GM21723 (cell line): ENCODE results near the gene NECTIN2.
"Not testable (repeated sequence)": the region's sequence is repeated elsewhere in the genome, so short reads cannot be mapped to it uniquely, and the experiment has no call there.

Source experiments
- ATAC-seq: cut with Tn5 transposase; IDR thresholded peaks from one replicate; pipeline ENCODE4 v1.9.1; 2021; ENCODE audit warnings: mild to moderate bottlenecking, moderate library complexity; ENCODE audit not compliant: unreplicated experiment

The NECTIN2 gene

GRCh38 chr19:44882063-44882462 lies 36.0 kb downstream of the NECTIN2 start:
- ATAC-seq, result no peak

GRCh38 chr19:44882619-44883397 lies 36.7 kb downstream of the NECTIN2 start:
- not testable (repeated sequence) for ATAC-seq

GRCh38 chr19:44883922-44884321 lies 37.8 kb downstream of the NECTIN2 start:
- no peak for ATAC-seq

- no peak for ATAC-seq
These were observed 38.5 kb downstream of the NECTIN2 start for GRCh38 chr19:44884566-44884965.

GRCh38 chr19:44886141-44886540 lies 40.0 kb downstream of the NECTIN2 start:
- no peak for ATAC-seq

GRCh38 chr19:44887648-44888047 lies 41.6 kb downstream of the NECTIN2 start:
- no peak for ATAC-seq

GRCh38 chr19:44888335-44888734 lies 42.2 kb downstream of the NECTIN2 start:
- ATAC-seq, result not testable (repeated sequence)

GRCh38 chr19:44889830-44890365 lies 43.8 kb downstream of the NECTIN2 start:
- no peak for ATAC-seq

GRCh38 chr19:44890366-44891015 lies 44.4 kb downstream of the NECTIN2 start:
- peak; percentile 77 for ATAC-seq

GRCh38 chr19:44891016-44891882 lies 45.2 kb downstream of the NECTIN2 start, which contains the start of gene TOMM40:
Gene TOMM40 (plus strand): TSS chr19:44891254. CDS start chr19:44891416, 162 bp downstream.
- ATAC-seq, result peak; percentile 66

- no peak for ATAC-seq
These were observed 46.8 kb downstream of the NECTIN2 start for GRCh38 chr19:44892932-44893331.

GRCh38 chr19:44893332-44894051 lies 47.4 kb downstream of the NECTIN2 start:
- no peak for ATAC-seq

GRCh38 chr19:44894052-44894400 lies 47.9 kb downstream of the NECTIN2 start:
- ATAC-seq, result no peak

- ATAC-seq, result no peak
These were observed 48.8 kb downstream of the NECTIN2 start for GRCh38 chr19:44894946-44895345.

- no peak for ATAC-seq
These were observed 51.7 kb downstream of the NECTIN2 start for GRCh38 chr19:44897835-44898234.

- ATAC-seq, result no peak
These were observed 54.5 kb downstream of the NECTIN2 start for GRCh38 chr19:44900328-44901244.

GRCh38 chr19:44903216-44903601 lies 57.1 kb downstream of the NECTIN2 start:
- ATAC-seq, result no peak

- no peak for ATAC-seq
These were observed 57.7 kb downstream of the NECTIN2 start for GRCh38 chr19:44903602-44904425.
